Mesodermal cell (in vitro differentiated cells): ENCODE results near the gene HSPB6.

Source experiments
- H3K27ac ChIP-seq: 2 replicates; pipeline ENCODE4 v1.7.0; 2013; ENCODE audit warnings: mild to moderate bottlenecking, low read depth, low read length, moderate library complexity; ENCODE audit not compliant: severe bottlenecking
- H3K36me3 ChIP-seq: 2 replicates; pipeline ENCODE4 v1.7.1; 2013; ENCODE audit warnings: mild to moderate bottlenecking, low read length, moderate library complexity; ENCODE audit not compliant: control insufficient read depth, insufficient read depth
- H3K4me1 ChIP-seq: one replicate; pipeline ENCODE4 v1.7.1; 2013; ENCODE audit warnings: mild to moderate bottlenecking, low read length; ENCODE audit not compliant: insufficient read depth, control insufficient read depth, poor library complexity, severe bottlenecking
- H3K4me3 ChIP-seq: 2 replicates; pipeline ENCODE4 v1.7.0; 2013; ENCODE audit warnings: low read length, control low read depth, mild to moderate bottlenecking; ENCODE audit not compliant: insufficient read depth, poor library complexity, severe bottlenecking; ENCODE audit errors: extremely low read depth
- H3K9me3 ChIP-seq: 2 replicates; pipeline ENCODE4 v1.7.1; 2013; ENCODE audit warnings: mild to moderate bottlenecking, low read length, moderate library complexity; ENCODE audit not compliant: control insufficient read depth
- WGBS, 2 experiments: methylation state at CpG; one replicate each; pipeline ENCODE4 v1.1.5; 2013; ENCODE audit warnings: missing lambda C conversion rate in 2 of 2; ENCODE audit not compliant: insufficient coverage in 2 of 2; 5-methylcytosine and 5-hydroxymethylcytosine counted together

Gene HSPB6

DNA sequence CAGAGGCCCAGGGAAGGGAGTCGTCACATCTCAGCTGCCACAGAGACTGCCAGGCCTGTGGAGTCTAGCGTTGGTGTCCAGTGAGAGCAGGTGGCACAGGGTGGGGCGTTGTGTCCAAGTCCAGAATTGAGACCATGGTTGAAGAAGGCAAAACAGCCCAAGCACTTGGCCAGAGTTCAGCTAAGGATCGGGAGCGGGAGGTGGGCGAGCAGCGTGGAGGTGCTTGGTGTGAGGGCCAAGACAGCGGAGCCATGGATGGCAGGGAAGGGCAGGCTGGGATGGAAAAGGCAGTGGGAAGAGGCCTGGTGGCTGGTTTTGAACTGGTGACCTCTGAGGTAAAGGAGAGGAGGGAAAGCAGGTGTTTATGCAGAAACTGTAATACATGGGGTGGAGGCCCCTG, 22.6 kb downstream of the HSPB6 start:
- WGBS, 2 experiments: 98% methylated on average over 8 of the region's 8 CpGs
- H3K4me3 ChIP-seq: no peak overlapping the region
- peaks cover 3% of the 10 kb centered on the region for H3K4me1 ChIP-seq
- H3K36me3 ChIP-seq: peaks cover 97% of the 10 kb centered on the region
- H3K9me3 ChIP-seq: no peaks in the 10 kb centered on the region
- no peak overlapping the region for H3K27ac ChIP-seq

- WGBS, 2 experiments: 93 to 98% methylated on average over 16 to 22 of the region's 35 CpGs
- Histone ChIP-seq H3K4me1 (peaks cover 3% of the 10 kb centered on the region), H3K9me3 (no peaks in the 10 kb centered on the region), H3K4me3 (no peak overlapping the region), H3K36me3 (peaks cover 97% of the 10 kb centered on the region), H3K27ac (no peak overlapping the region)
Measured at GRCh38 chr19:35733180-35734125, 23.4 kb downstream of the HSPB6 start.

DNA sequence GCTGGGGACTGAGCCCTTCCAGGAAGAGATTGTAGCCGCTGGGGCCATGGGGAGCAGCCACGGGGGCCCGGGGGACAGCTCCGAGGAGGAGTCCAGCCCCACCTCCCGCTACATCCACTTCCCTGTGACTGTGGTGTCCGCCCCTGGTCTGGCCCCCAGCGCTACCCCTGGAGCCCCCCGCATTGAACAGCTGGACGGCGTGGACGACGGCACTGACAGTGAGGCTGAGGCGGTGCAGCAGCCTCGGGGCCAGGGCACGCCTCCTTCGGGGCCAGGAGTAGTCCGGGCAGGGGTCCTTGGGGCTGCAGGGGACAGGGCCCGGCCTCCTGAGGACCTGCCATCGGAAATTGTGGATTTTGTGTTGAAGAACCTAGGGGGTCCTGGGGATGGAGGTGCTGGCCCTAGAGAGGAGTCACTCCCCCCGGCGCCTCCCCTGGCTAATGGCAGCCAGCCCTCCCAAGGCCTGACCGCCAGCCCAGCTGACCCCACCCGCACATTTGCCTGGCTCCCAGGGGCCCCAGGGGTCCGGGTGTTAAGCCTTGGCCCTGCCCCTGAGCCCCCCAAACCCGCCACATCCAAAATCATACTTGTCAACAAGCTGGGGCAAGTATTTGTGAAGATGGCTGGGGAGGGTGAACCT, 24.2 kb downstream of the HSPB6 start:
- WGBS, 2 experiments: 95 to 97% methylated on average over 21 to 23 of the region's 25 CpGs
- H3K36me3 ChIP-seq: peaks cover 97% of the 10 kb centered on the region

GRCh38 chr19:35731779-35732405, 24.9 kb downstream of the HSPB6 start:
- Histone ChIP-seq H3K27ac (no peak overlapping the region), H3K4me3 (no peak overlapping the region), H3K9me3 (no peaks in the 10 kb centered on the region), H3K36me3 (peaks cover 97% of the 10 kb centered on the region), H3K4me1 (peaks cover 3% of the 10 kb centered on the region)
- WGBS, 2 experiments: 88 to 93% methylated on average over 11 to 13 of the region's 21 CpGs

More for the DNA sequence above, 24.2 kb downstream of the HSPB6 start:
- Histone ChIP-seq H3K4me1 (peaks cover 3% of the 10 kb centered on the region), H3K27ac (no peak overlapping the region), H3K4me3 (no peak overlapping the region), H3K9me3 (no peaks in the 10 kb centered on the region)

- 96 to 97% methylated on average over 8 of the region's 9 CpGs for WGBS, 2 experiments
- H3K4me3 ChIP-seq: no peak overlapping the region
- no peak overlapping the region for H3K27ac ChIP-seq
- peaks cover 97% of the 10 kb centered on the region for H3K36me3 ChIP-seq
- peaks cover 3% of the 10 kb centered on the region for H3K4me1 ChIP-seq
- no peaks in the 10 kb centered on the region for H3K9me3 ChIP-seq
Measured at GRCh38 chr19:35731353-35731752, 25.5 kb downstream of the HSPB6 start.

DNA sequence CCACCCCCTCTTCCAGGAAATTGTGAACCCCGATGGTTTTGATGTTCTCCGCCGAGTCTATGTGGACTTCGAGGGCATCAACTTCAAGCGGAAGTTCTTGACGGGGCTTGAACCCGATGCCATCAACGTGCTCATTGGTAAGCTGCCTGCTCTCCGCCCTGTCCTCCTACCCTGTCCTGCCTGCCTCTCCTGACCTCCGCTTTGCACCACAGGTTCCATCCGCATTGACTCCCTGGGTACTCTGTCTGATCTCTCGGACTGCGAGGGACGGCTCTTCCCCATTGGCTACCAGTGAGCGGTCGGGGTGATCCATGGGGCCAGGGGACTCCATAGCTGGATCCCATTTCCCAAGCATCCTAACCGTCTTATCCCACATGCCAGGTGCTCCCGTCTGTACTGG, 26.5 kb downstream of the HSPB6 start:
- 95 to 96% methylated on average over 18 of the region's 18 CpGs for WGBS, 2 experiments
- Histone ChIP-seq H3K27ac (no peak overlapping the region), H3K4me1 (peaks cover 3% of the 10 kb centered on the region), H3K4me3 (no peak overlapping the region), H3K9me3 (no peaks in the 10 kb centered on the region), H3K36me3 (peaks cover 98% of the 10 kb centered on the region)

DNA sequence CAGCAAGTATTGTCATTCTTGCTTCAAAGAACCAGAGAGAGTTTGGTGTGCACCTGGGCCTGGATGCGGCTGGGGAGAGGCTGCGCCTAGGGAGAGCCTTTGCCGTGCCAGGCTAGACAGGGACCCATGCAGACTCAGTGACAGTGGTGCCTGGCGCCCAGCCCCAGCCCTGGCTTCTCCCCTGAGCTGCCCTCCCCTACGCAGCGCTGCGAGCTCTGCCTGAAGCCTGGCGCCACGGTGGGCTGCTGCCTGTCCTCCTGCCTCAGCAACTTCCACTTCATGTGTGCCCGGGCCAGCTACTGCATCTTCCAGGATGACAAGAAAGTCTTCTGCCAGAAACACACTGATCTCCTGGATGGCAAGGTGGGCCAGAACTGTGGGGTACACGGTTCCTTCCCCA, 27.1 kb downstream of the HSPB6 start:
- no peaks in the 10 kb centered on the region for H3K9me3 ChIP-seq
- WGBS, 2 experiments: 94 to 97% methylated on average over 11 of the region's 11 CpGs
- H3K27ac ChIP-seq: no peak overlapping the region
- H3K4me1 ChIP-seq: peaks cover 3% of the 10 kb centered on the region
- H3K36me3 ChIP-seq: peaks cover 98% of the 10 kb centered on the region
- no peak overlapping the region for H3K4me3 ChIP-seq

DNA sequence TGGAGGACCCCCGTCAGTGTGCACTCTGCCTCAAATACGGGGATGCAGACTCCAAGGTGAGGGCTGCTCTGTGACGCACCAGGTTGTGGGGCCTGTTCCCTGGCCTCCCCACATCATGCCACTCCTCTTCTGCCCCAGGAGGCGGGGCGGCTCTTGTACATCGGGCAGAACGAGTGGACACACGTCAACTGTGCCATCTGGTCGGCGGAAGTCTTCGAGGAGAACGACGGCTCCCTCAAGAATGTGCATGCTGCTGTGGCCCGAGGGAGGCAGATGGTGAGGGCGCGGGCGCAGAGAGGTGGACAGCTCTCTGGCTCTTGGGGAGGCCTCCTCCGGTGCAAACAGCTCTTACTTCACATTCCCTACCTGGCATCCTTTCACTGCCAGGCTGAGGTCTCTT, 27.8 kb downstream of the HSPB6 start:
- Histone ChIP-seq H3K36me3 (peaks cover 98% of the 10 kb centered on the region), H3K27ac (no peak overlapping the region), H3K4me1 (peaks cover 3% of the 10 kb centered on the region), H3K9me3 (no peaks in the 10 kb centered on the region), H3K4me3 (no peak overlapping the region)
- 95% methylated on average over 16 to 18 of the region's 18 CpGs for WGBS, 2 experiments

DNA sequence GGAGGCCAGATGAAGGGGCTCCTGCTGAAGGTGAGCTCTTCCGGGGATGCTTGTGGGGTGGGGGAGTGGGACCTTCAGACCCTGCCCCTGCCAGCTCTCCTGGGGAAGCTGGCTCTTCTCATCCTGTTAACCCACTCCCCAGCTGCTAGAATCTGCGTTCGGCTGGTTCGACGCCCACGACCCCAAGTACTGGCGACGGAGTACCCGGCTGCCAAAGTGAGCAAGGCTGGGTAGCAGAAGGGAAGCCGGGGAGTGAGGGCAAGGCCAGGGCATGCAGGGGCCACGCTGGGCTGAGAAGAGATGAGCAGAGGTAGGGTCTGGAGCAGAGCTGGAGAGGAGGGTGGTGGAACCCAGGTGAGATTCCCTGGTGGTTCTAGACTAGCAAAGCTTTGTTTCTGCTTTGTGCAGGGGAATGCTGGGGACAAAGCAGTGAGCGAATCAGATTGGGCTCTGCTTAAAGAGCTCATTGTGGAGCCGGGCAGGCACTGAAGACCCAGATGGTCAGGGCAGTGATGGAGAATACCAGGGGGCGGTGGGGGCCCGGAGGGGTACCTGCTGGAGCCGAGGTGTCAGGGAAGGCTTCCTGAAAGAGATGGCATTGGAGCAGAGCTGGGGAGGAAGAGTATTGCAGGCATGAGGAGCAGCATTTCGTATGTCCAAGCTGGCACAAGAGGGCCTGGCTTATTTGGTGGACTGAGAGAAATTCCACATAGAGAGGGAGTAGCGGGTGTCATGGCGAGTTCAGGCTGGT, 28.7 kb downstream of the HSPB6 start:
- Histone ChIP-seq H3K9me3 (no peaks in the 10 kb centered on the region), H3K27ac (no peak overlapping the region), H3K4me3 (no peak overlapping the region), H3K4me1 (peaks cover 3% of the 10 kb centered on the region), H3K36me3 (peaks cover 98% of the 10 kb centered on the region)
- WGBS, 2 experiments: 96 to 98% methylated on average over 18 to 19 of the region's 19 CpGs
